DND-41 (cell line): ENCODE results near the gene MYH6.

Experiments
- ATAC-seq: fragments of 200-7000 bp; cut with Tn5 transposase; 3 replicates; pipeline ENCODE4 v1.9.1; 2021; ENCODE audit warnings: low read depth; ENCODE audit not compliant: insufficient read depth
- DNase-seq: peaks from one replicate; pipeline ENCODE4 v3.0.0-alpha.2; 2020
- H2AFZ ChIP-seq: 2 replicates; pipeline ENCODE4 v1.6.0; 2012; ENCODE audit warnings: low read depth, low read length
- H3K27ac ChIP-seq: 2 replicates; pipeline ENCODE4 v1.5.1; 2012; ENCODE audit warnings: low read length, inconsistent platforms
- H3K27me3 ChIP-seq: fragments of 200-600 bp; sonication (generic); 2 replicates; pipeline ENCODE4 v1.6.0; 2012; ENCODE audit warnings: low read length, mild to moderate bottlenecking, inconsistent platforms; ENCODE audit not compliant: insufficient read depth, poor library complexity
- H3K36me3 ChIP-seq: 2 replicates; pipeline ENCODE4 v1.5.1; 2012; ENCODE audit warnings: low read length, inconsistent platforms; ENCODE audit not compliant: insufficient read depth
- H3K4me1 ChIP-seq: 2 replicates; pipeline ENCODE4 v1.5.1; 2012; ENCODE audit warnings: mild to moderate bottlenecking, low read length; ENCODE audit not compliant: insufficient read depth
- H3K4me2 ChIP-seq: 2 replicates; pipeline ENCODE4 v1.6.0; 2012; ENCODE audit warnings: mild to moderate bottlenecking, moderate library complexity, low read length, inconsistent platforms; ENCODE audit not compliant: insufficient read depth
- H3K4me3 ChIP-seq, 2 experiments: fragments of 200-600 bp in 1 of 2; shearing (Covaris generic) in 1 of 2; 2 replicates each; pipeline ENCODE4 v1.5.1; 2012 to 2016; ENCODE audit warnings: inconsistent platforms in 2 of 2, low read length in 2 of 2, mild to moderate bottlenecking in 2 of 2, low read depth in 1 of 2, moderate library complexity in 1 of 2
- H3K79me2 ChIP-seq: 2 replicates; pipeline ENCODE4 v1.6.0; 2012; ENCODE audit warnings: low read length, inconsistent platforms; ENCODE audit not compliant: insufficient read depth
- H3K9ac ChIP-seq: 2 replicates; pipeline ENCODE4 v1.6.0; 2012; ENCODE audit warnings: low read depth, mild to moderate bottlenecking, inconsistent platforms, low read length, moderate library complexity
- H3K9me3 ChIP-seq: 2 replicates; pipeline ENCODE4 v1.5.1; 2012; ENCODE audit warnings: low read length, moderate library complexity, mild to moderate bottlenecking, inconsistent platforms; ENCODE audit not compliant: insufficient read depth, severe bottlenecking
- H4K20me1 ChIP-seq: 2 replicates; pipeline ENCODE4 v1.6.0; 2012; ENCODE audit warnings: low read length; ENCODE audit not compliant: insufficient read depth
- CTCF ChIP-seq: IDR thresholded peaks from 2 replicates; pipeline ENCODE4 v1.5.1; 2012; ENCODE audit warnings: borderline replicate concordance, low read length, moderate library complexity, mild to moderate bottlenecking; ENCODE audit not compliant: poor library complexity, severe bottlenecking; ENCODE audit errors: extremely low read depth
- EZH2 ChIP-seq: IDR thresholded peaks from 3 replicates; pipeline ENCODE4 v1.6.1; 2012; ENCODE audit warnings: borderline replicate concordance, low read depth, mild to moderate bottlenecking, moderate library complexity, low read length, inconsistent platforms; ENCODE audit not compliant: severe bottlenecking

Gene MYH6

DNA sequence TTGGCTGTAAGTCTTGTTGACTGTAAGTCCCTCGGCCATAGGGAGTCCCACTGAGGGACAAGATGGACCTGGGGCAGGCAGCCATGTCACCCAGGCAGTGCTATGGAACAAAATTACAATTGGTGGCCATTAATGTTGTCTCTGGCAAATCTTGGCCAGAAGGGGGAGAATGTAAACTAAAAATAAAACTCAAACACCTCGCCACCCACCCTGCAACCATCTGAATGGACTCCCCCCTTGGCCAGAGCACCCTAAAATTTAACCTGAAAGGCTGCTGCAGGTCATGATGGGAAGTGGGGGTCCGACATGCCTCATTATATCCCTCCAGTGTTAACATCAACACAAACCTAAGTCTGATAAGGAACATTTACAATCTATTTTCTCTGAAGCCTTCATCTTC lies 63.6 kb downstream of the MYH6 start:
- H3K9me3 ChIP-seq: peaks cover 9% of the 10 kb centered on the region
- DNase-seq (no peak), ATAC-seq (no peak)
- no peak overlapping the region for H3K9ac ChIP-seq
- H3K79me2 ChIP-seq: no peaks in the 10 kb centered on the region
- no peak overlapping the region for H3K4me2 ChIP-seq
- H3K4me3 ChIP-seq: no peak overlapping the region
- H4K20me1 ChIP-seq: no peaks in the 10 kb centered on the region
- no peak overlapping the region for H3K27ac ChIP-seq
- no peaks in the 10 kb centered on the region for H3K4me1 ChIP-seq
- peaks cover 9% of the 10 kb centered on the region for H3K27me3 ChIP-seq
- H3K36me3 ChIP-seq: no peaks in the 10 kb centered on the region
- TF ChIP-seq CTCF: peak; percentile 9
- no peak for TF ChIP-seq EZH2
- no peak overlapping the region for H2AFZ ChIP-seq

GRCh38 chr14:23339506-23340268 lies 68.4 kb downstream of the MYH6 start:
- Histone ChIP-seq H3K4me2 (no peak overlapping the region), H4K20me1 (no peaks in the 10 kb centered on the region), H3K27ac (no peak overlapping the region), H3K9ac (no peak overlapping the region), H2AFZ (no peak overlapping the region), H3K36me3 (no peaks in the 10 kb centered on the region), H3K27me3 (peaks cover 6% of the 10 kb centered on the region), H3K79me2 (no peaks in the 10 kb centered on the region), H3K4me3 (no peak overlapping the region), H3K9me3 (peaks cover 16% of the 10 kb centered on the region), H3K4me1 (no peaks in the 10 kb centered on the region)
- ATAC-seq: no peak
- TF ChIP-seq CTCF: no peak
- TF ChIP-seq EZH2: no peak
- no peak for DNase-seq

DNA sequence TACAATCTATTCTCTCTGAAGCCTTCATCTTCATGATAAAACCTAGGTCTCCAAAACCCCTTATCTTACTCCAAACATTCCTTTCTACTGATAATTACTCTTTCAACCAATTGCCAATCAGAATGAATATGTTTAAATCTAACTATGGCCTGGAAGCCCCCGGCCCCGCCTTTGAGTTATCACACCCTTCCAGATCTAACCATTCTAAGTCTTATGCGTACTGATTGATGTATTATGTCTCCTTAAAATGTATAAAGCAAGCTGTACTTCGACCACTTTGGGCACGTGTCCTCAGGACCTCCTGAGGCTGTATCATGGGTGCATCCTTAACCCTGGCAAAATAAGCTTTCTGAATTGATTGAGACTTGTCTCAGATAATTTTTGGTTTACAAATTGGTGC lies 72.5 kb downstream of the MYH6 start:
- Histone ChIP-seq H3K27me3 (no peaks in the 10 kb centered on the region), H3K9me3 (peaks cover 16% of the 10 kb centered on the region), H3K4me3 (no peak overlapping the region), H3K36me3 (no peaks in the 10 kb centered on the region), H2AFZ (no peak overlapping the region), H3K9ac (no peak overlapping the region), H3K4me1 (no peaks in the 10 kb centered on the region), H3K79me2 (no peaks in the 10 kb centered on the region), H3K4me2 (no peak overlapping the region), H4K20me1 (no peaks in the 10 kb centered on the region), H3K27ac (no peak overlapping the region)
- DNase-seq (no peak), ATAC-seq (no peak)
- no peak for TF ChIP-seq EZH2
- no peak for TF ChIP-seq CTCF
